Fibroblast of gingiva (primary cell): Measurements from ENCODE around the gene TCF7.

ENCODE experiments used
- DNase-seq: peaks from one replicate; pipeline ENCODE4 v3.0.0-alpha.2; 2011; ENCODE audit warnings: low read depth

The TCF7 gene

DNA sequence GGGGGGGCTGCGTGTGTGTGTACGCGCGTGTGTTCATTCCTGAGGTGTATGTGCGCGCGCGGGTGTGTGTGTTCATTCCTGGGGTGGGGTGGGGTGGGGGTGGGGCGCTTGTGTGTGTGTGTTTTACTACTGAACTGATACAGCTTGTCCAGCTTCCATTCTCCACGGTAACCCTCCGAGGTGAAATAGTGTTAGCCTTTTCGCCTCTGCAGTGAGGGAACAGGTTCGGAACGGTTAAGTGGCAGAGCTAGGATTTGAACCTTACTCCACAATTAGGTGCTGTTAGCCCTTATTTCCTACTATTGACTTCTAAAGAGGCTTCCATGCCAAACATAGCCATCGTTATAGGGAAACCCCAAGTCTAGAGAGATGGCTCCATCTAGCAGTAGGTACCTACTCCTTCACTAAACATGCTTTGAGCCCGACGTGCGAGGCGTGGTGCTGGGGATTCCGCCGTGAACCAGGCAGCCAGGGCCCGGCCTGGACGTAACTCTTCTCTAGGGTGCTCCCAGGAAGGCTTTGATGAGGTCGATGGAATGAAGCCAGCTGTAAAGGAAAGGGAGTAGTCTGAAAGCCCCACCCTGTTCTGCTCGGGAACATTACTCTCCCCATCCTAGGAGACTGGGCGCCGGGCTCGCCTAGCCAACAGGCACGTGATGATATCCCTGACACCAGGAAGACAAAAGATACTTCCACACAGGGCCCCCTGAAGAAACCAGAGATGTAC, 63.1 kb downstream of the TCF7 start:
- DNase-seq, result no peak

DNA sequence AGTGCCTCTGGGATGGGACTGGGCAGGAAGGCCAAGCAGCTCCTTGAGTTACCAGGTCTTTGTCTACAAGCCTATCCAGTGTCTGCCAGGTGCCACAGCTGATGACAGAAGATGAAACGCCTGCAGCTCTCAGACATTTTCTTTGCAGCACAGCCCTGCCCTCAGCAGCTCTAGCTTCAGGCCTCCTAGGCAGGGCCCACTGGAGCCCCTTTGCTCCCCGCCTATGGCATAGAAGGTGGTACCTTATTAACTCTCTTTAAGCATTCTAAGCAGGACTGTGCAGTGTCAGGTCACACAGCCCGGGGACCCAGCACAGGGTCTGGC, 63.6 kb downstream of the TCF7 start:
- DNase-seq, result no peak

DNA sequence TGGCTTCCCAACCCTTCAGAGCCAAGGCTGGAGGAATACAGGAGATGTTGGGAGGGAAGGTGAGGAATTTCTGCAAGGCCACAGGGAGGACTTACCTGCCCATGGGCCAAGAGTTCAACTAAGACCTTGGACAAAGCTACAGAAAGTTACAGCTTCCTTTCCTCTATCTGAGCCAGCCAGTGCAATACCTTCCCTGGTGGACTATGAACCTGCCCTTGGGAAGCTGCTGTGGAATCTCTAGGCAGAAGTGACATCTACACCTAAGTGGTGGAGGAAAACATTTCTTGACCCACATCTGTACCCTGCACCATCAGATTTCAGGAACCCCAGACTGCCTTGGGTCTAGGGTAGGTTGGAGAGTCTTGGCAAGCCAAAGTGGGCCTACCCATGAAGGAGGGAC, 69.0 kb downstream of the TCF7 start:
- DNase-seq, result no peak

GRCh38 chr5:134184155-134185135, 70.0 kb downstream of the TCF7 start:
- DNase-seq, result no peak

DNA sequence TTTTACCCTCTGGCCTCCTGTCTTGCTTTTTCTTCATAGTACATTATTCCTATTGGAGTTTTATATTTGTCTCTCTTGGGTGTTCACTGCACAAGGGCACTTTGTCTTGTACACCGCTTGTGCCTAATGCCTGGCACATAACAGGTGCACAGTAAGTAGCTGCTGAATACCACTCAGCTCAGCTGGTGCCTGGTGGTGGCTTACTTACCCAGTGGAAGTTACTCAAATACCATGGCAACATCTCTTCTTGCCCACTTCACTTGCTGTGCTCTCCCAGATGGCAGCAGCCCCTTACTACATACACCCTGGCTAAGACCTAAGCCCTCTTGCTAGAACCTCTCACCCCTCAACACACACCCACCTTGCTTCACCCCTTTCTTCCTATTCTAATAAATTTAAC, 73.6 kb downstream of the TCF7 start:
- no peak for DNase-seq

GRCh38 chr5:134189031-134189430, 74.5 kb downstream of the TCF7 start:
- no peak for DNase-seq

DNA sequence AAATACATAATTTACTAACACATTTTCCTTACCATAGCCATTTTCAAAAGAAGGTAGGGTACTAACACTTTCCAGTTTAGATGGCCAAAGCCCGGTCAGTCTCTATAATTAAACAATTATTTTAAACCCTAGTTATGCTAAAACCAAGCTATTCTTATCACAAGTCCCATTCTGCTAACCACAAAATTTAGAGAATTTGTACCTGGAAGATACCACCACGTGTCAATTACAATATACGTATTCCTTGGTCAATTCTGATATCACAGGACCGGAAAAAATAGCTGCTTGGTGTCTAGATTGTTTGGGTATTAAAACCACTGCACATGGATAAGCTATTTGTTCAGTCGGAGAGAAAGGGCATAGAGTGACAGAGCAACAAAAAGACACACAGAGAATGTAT, 81.2 kb downstream of the TCF7 start:
- no peak for DNase-seq
